GM21360 (cell line): ENCODE results near the gene GTPBP2.

ENCODE experiments used
- ATAC-seq: cut with Tn5 transposase; IDR thresholded peaks from one replicate; pipeline ENCODE4 v1.9.1; 2021; ENCODE audit warnings: mild to moderate bottlenecking, moderate library complexity; ENCODE audit not compliant: unreplicated experiment

Gene GTPBP2, protein sequence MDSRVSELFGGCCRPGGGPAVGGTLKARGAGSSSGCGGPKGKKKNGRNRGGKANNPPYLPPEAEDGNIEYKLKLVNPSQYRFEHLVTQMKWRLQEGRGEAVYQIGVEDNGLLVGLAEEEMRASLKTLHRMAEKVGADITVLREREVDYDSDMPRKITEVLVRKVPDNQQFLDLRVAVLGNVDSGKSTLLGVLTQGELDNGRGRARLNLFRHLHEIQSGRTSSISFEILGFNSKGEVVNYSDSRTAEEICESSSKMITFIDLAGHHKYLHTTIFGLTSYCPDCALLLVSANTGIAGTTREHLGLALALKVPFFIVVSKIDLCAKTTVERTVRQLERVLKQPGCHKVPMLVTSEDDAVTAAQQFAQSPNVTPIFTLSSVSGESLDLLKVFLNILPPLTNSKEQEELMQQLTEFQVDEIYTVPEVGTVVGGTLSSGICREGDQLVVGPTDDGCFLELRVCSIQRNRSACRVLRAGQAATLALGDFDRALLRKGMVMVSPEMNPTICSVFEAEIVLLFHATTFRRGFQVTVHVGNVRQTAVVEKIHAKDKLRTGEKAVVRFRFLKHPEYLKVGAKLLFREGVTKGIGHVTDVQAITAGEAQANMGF

DNA sequence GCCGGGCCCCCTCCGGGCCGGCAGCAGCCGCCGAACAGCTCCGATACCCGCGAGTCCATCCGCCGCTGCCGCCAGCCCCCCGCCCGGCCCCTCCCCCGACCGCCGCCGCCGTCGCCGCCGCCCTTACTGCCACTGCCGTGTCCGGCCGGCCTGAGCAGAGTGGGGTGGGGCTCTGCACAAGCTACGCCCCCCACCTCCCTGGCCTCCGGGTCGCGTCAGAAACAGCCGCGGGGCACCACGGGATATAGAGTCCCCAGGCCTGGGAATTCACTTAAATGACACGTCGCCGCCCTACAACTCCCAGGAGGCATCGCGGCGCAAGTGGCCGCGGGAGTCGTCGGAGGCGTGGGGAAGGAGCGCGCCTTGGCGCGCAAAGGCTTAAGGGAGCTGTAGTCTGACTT lies at the start of gene GTPBP2:
Gene GTPBP2 (minus strand): TSS at position 161 of the 401 bp plus-strand sequence. CDS start 102 bp downstream, at position 59.
- peak; percentile 73 for ATAC-seq

DNA sequence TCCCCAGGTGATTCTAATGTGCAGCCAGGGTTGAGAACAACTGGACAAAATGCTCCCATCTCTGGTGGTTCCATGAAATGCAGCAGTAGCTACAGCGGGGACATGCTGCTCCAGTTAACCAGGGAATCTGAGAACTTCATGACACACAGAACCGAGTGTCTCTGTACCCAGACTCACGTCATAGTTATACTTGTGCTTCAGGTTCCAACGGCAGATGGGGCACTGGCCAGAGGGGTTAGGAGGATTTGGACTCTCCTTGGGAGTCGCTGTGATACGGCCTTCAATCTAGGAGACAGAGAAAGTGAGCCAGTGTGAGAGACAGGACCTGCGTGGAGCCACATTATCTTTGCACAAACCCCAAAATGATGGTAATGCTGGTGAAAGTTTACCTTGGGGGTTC lies 49.3 kb upstream of the GTPBP2 start:
- ATAC-seq = no peak

DNA sequence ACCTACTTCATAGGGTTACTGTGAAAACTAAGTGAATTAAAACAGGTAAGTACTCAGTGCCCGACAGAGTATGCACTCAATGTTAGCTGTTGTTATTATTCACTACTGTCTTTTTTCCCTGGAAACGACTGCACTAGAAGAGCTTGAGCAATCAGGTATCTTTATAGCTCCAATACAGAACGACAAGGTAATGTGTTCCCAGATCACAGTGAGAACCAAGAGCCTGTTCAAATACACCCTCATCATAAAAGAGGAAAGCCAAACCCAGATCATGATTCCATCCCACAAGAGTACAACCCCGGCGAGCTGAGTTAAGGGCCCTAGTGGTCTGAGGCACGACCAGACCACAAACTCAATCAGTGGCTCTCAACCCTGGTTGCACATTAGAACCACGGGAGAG lies 48.7 kb upstream of the GTPBP2 start:
- ATAC-seq = no peak

DNA sequence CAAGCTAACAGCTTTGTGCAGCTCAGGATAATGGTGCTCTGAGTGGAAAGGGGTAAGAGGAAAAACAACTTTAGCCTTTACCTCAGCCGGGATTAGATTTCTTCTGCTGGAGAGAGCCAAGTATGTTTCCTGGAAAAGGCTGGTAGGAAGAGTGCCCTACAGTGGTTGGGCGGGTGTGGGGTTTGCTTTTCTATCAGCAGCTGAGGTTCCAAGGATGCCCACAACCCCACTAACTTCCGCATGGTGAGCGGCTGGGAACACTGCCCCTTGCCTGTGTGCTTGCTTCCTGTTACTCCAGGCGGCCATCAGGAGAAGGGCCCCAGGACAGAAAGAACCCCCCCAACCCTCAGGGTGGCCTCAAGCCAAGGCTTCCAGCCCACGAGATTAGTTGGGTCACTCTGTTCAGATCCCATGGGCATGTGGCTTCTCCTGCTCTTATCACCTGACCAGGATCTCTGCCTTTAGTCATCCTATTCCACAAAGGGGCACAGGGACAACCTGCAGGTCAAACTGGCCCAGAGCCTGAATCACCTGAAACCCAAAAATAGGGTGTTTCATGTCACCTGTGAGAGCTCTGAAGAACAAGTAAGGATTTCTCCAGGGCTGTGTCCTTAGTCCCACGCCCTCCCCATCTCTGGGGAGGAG lies 48.0 kb upstream of the GTPBP2 start:
- no peak for ATAC-seq

DNA sequence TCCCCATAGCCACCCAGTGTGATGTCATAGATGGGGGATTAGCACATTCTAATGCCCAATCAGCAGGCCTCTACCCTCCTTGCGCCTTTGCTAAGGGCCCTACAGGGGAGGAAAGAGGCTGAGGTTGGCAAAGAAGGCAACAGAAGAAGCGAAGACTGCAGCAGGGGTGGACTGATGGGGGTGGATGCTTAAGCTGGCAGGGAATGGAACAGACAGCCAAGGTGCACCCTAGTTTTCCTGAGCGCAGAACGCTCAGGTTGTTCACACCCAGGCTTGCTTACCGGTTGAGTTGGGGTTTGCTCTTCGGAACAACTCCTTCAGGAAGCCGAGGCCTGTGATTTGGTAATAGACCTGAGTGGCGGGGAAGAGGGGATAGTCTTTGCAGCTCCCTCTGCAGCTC lies 45.9 kb upstream of the GTPBP2 start:
- no peak for ATAC-seq

DNA sequence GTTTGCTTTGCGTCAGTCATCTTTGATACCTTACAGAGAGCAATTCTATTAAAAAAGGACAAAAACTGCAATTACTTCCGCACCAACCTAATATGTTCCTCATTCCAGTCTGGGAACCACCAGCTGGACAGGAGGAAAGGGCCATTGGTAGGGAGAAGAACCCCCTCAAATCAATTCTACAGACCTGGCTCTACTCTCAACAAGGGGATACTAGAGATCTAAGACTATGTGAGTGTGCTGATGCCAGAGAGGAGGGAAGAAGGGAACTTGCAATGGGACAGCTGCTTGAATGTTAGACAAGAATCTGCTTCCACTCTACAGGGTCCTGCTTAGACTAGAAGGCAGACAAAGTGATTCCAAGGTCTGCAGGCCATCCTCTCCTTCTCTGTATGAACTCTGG lies 45.2 kb upstream of the GTPBP2 start:
- ATAC-seq = no peak

DNA sequence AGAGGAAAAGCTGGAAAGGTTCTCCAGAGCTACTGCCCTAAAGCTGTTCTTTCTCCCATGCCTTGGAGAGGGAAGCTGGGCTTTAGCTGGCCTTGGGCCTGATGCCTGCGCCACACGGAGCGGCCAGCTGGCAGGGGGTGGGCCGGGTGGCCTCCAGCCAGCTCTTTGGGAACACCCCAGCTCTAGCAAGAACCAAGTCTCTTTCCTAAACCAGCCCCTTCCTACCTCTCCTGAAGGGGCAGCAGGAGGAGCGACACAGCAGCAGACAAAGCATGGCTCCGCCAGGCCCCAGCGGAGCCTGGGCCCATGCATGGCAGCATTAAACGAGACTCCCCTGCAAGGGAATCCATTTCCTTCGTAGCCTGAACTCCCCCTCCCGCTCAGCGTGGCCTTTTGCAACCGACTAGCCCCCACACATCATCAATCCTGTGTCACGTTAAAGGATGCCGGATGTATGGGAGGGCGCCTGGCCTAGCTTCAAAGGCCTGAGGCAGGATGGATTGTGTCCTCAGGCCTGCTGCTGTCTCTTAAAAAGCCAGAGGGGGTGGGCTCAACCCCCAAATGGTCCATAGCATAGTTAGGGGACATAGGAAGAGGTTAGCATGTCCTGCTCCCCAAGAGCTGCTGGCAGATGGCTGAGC lies 44.5 kb upstream of the GTPBP2 start:
- no peak for ATAC-seq

DNA sequence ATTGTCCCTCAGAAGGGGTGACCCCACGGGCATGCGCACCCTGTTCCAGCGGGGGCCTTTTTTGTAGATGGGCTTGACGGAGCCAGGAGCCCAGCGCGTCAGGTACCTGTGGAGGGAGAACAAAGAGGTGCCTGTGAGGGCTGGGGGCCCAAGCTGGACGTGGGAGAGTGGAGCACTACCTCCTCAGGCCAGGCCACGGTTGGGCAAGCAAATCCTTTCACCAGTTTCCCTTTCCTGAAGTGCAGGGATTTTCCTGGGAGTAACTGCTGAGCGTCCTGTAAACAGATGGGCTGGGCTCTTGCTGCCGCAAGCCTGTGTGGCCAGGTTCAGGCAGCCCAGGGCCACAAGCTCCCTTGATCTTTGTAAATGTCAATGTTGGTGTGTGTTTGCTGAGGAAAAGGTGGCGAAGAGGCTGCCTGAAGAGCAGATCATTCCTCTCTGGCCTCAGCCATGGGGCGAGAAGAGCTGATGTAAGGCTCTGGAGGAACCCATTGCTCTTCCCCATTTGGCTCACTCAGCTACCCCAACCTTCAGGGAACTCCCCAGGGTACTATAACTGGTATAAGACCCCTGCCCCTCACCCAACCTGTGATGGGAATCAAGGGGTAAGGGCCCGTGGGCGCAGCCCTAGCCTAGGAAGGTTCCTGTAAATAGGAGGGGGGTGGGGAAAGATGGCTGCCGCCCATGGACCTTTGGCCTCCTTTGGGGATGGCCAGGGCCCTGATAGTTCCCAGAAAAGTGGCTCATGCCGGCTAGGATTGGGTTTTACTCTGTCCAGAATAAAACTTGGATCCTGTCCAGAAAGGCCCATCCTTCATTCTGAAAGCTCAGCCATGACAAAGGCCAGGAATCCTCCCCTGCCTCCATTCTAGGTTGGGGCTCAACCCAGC lies 43.0 kb upstream of the GTPBP2 start:
- ATAC-seq = no peak

DNA sequence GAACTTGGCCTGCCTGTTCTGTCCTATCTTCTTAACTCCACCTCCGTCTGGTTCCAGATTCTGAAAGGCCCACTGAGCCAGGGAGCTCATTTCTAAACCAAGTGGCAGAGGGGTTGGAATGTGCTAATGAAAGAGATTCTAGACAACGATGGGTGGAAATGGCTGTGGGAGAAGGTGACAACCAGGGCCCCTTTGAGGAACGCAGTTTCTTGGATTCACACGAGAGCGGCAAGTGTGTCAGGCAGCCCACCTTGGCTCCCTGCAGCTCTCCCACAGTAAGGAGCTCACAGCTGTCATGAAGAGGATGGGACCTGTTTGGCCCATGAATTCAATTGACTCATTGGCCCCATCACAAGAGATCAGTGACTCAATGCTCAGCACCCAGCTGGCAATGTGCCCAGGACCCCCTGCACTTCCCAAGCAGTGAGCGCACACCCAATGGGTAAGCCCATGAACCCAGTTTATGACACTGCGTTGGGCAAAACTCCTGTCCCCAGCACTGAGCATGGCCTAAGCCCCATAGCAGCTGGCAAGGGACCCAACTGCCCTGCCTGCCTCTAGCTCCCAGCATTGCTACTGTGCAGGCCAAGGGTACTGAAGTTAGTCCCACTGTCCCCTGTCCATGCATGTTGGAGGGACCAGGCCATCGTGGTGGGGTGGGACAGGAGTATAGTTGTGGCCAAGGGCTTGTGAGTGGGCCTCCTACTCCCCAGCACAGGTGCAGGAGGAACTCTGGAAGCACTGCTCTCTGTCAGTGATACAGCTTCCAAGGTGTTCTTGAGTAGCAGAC lies 42.1 kb upstream of the GTPBP2 start:
- no peak for ATAC-seq

DNA sequence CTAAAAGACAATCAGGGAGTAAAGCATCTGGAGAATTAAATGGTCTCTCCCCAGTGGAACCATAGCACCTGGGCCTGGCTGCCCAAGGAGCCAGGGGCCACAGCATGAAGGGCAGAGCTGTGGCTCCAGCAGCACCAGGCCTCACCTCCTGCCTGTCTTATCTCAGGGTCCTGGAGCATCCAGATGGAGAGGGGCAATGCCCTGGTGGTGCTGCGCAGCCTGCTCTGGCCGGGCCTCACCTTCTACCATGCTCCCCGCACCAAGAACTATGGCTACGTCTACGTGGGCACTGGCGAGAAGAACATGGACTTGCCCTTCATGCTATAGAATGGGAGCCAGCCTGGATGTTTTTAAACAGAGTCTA lies 41.5 kb upstream of the GTPBP2 start:
- no peak for ATAC-seq

DNA sequence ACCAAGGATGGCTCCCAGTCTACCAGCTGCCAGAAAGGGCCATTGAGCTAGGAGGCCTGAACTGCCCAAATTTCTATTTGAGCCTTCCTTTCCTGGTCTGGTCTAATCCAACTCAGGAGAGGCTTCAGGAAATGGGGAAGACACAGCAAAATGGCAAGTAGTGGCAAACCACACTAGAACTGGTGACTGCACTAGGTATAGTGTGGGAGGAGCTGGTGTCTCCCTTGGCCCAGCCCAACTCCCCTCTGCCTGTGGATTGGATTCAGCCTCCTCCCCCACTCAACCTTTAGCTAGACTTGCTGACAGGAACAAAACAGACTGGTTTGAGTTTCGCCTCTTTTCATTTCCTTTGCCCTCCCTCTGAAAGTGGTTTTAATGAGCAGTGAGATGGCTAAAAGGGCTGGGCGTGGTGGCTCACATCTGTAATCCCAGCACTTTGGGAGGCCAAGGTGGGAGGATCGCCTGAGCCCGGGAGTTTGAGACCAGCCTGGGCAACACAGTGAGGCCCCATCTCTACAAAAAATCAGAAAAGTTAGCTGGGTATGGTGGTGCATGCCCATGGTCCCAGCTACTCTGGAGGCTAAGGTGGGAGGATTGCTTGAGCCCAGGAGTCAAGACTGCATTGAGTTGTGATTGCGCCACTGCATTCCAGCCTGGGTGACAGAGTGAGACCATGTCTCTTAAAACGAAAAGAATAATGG lies 41.0 kb upstream of the GTPBP2 start:
- ATAC-seq = no peak

DNA sequence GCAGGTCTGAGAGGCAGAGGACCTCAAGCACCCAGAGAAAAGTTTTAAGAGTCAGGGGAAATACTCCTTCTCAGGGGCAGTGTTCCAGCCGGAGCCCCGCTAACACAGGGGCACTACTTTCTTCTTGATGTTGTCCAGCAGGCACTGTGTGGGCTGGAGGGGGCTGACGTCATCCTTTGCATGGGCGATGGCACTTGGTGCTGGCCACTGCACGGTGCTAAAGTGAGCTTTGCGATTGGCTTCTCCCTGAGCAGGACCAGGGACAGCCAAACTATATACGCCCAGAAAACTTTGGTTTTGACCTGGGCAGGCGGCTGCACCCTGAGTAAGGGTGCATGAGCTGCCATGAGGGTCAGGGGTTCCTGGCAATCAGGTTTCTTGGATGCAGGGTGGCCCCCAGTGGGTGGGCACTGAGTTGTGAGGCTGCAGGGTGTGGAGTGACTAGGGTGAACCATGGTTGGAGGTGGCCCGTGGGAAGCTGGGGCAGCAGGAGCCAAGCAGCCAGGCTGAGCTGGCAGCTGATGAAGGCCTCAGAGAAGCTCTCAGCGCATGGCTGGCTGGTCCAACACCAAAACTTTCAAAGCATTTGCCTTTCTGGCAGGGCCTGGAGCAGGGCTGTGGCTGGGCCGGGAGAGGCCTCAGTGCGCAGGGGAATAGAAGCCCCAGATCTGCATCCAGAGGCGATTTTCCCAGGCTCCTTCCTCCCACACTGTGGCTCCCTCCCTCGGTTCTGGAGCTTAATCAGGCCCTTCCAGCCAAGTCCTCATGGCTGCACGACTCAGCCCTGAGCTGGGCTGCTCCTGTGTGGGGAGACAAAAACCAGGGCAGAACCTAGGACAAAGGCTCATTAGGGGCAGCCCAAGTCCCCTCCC lies 40.2 kb upstream of the GTPBP2 start:
- no peak for ATAC-seq

DNA sequence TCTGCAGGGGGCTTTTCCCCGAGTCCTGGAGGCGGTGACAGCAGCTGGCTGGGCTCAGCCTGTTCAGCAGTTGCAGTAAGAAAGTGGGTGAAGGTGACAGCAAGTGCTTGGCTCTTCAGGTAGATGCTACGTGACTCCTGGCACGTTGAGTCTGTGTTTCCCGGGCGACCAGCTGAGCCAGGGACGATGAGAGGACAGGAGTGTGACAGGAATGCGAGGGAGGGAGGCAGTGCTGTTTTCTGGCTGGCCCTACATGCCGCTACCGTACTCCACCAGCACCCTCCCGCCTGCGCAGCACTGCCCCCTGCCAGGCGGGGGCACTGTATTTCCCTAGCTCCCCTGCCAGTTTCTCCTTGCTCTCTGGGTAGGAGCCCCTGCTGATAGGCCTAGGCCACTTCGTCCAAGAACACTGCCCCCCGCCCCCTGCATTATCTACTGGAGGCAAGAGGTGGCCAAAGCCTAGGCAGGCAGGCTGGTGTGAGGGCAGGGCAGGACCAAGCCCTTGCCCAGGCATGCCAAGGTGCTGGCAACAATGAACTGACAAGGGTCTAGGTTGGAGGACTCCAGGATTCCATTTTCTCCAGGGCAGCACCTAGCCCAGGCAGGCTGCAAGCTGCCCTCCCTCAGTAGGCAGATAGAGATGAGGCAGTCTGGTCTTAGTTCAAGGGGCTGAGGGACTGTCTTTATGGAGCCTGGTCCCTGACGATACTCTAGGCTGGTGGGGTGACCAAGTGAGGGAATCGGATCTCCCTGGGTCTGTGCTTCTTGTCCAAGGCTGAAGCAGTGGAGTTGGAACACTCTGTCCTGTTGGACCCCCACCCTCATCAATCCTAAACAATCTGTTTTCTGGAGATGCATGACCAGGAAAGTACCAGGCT lies 39.3 kb upstream of the GTPBP2 start:
- peak; percentile 40 for ATAC-seq

DNA sequence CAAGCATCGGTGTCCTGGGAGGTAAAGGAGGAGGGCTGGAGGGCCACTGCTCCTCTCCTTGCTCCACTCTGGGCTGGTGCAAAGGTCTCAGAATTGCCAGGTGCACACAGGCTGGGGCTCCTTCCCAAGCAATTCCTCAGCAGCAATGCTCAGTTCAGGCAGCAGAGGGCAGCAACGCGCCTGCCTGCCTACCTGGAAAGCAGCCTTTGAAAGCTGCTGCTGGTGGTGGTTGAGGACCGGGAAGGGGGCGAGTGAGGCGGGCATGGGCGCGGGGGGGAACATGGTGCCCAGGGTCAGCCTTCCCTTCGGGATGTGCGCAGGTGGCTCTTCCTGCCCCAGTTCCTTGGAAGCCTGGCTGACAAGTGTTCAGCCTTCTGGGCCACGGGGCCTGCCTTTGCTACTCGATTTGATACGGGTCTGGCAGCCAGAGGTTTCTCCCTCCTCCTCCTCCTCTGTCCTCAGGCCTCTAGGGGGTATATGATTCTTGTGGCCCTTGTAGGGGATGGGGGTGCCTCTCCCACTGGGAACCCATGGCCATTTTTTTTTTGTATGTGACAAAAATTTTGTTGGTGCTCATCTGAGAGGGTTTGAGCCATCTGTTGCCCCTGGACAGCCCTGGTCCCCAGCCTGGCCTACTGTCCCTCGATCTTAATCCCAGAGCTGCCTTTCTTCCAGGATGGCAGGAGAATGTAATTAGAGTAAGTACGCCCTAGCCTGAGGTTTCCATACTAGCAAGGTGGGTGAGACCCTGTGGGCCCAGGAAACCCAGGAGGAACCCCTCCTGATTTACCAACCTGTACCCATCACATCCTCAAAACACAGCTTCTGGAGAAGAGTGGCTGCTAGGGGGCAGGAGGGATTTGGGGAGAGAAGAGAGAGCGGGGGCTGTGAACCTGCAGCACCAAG lies 38.4 kb upstream of the GTPBP2 start:
- peak; percentile 39 for ATAC-seq

DNA sequence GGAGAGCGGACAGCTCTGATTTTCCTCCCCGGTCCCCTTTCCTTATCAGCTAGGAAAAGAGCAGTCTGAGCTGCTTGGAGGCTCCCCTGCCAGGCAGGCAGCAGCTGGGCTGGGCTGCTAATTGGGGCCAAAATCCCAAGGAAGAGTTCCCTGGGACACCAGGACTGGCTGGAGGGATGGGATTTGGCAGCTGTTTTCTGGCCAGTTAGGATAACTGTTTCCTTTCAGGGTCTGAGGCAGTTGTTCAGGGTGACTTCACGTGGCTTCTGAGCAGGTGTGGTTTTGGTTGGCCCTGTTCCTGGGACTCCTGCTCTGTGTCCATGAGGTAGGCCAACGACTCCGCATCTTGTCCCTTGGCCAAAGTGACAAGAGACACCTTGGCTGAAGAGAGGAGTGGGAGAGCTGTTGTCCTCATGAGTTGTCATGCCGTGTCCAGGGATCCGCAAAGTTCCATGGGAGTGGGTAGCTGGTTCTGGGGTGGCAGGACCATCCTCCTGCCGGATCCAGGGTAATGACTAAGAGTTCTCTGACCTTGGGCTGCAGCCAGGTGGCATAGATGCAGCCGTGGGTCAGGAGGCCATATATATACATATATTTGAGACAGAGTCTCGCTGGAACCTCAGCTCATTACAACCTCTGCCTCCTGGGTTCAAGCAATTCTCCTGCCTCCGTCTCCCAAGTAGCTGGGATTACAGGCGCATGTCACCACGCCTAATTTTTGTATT lies 37.3 kb upstream of the GTPBP2 start:
- ATAC-seq = no peak

DNA sequence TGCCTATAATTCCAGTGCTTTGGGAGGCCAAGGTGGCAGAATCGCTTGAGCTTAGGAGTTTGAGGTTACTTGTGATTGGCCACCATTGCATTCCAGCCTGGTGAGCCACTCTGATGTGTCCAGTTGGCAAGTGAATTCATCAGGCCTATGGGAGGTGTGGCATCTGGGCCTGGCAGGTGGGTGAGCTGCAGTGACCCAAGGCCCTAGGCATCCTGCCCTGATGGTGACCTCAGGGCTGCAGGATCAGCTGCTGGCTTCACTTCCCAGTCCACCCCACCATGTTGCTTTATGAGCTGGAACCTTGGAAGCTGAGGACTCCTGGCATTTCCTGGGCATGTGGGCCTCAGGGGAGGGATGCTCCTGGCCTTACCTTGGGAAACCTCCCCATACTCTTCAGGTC lies 36.3 kb upstream of the GTPBP2 start:
- ATAC-seq = no peak
